Hypothalamus (tissue), 51 donors: Measurements from ENCODE around the gene R3HDM4.
"Not testable (repeated sequence)": the region's sequence is repeated elsewhere in the genome, so short reads cannot be mapped to it uniquely, and the experiment has no call there.

Experiments
- DNase-seq, 51 donors: peaks; one replicate each; lab custom pipeline; 2025; lab: John Stamatoyannopoulos, UW

Gene R3HDM4

GRCh38 chr19:862581-863314 lies 50.3 kb downstream of the R3HDM4 start:
- peak in 4 of 51 donors; percentile 11 to 23 (median 18) for DNase-seq

- DNase-seq, result peak in 2 of 51 donors; percentile 24 to 42
Measured at GRCh38 chr19:861756-862580, 51.1 kb downstream of the R3HDM4 start.

GRCh38 chr19:861141-861755 lies 51.8 kb downstream of the R3HDM4 start:
- no peak for DNase-seq

- peak in 5 of 51 donors; percentile 22 to 33 (median 29) for DNase-seq
Measured at GRCh38 chr19:858868-859843, 53.9 kb downstream of the R3HDM4 start, which contains the start of gene CFD. CFD (plus strand) TSS chr19:859664; CDS start chr19:859690, 26 bp downstream.

GRCh38 chr19:858284-858683 lies 54.7 kb downstream of the R3HDM4 start:
- DNase-seq, result no peak

- DNase-seq, result no peak
Measured at GRCh38 chr19:855566-856120, 57.4 kb downstream of the R3HDM4 start.

GRCh38 chr19:855142-855541 lies 57.9 kb downstream of the R3HDM4 start:
- no peak for DNase-seq

GRCh38 chr19:854549-854948 lies 58.5 kb downstream of the R3HDM4 start:
- DNase-seq, result no peak

- DNase-seq, result not testable (repeated sequence)
Measured at GRCh38 chr19:853614-854220, 59.3 kb downstream of the R3HDM4 start.

GRCh38 chr19:853014-853585 lies 59.9 kb downstream of the R3HDM4 start:
- no peak for DNase-seq

- DNase-seq, result no peak
Measured at GRCh38 chr19:852136-853013, 60.6 kb downstream of the R3HDM4 start, which contains the start of gene ELANE. ELANE (plus strand) TSS chr19:852303; CDS start chr19:852329, 26 bp downstream.

- DNase-seq, result no peak
Measured at GRCh38 chr19:850979-851335, 62.1 kb downstream of the R3HDM4 start.

- peak in 28 of 51 donors; percentile 13 to 82 (median 44) for DNase-seq
Measured at GRCh38 chr19:850221-850978, 62.6 kb downstream of the R3HDM4 start.

GRCh38 chr19:849195-849594 lies 63.8 kb downstream of the R3HDM4 start:
- DNase-seq, result not testable (repeated sequence)

GRCh38 chr19:848386-848921 lies 64.6 kb downstream of the R3HDM4 start:
- DNase-seq, result no peak
